NCI-H82 (cell line): ENCODE results near the gene CMC4.

ENCODE experiments used
- DNase-seq: peaks from one replicate; lab custom pipeline; 2025; lab: John Stamatoyannopoulos, UW

CMC4 gene, protein sequence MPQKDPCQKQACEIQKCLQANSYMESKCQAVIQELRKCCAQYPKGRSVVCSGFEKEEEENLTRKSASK

DNA sequence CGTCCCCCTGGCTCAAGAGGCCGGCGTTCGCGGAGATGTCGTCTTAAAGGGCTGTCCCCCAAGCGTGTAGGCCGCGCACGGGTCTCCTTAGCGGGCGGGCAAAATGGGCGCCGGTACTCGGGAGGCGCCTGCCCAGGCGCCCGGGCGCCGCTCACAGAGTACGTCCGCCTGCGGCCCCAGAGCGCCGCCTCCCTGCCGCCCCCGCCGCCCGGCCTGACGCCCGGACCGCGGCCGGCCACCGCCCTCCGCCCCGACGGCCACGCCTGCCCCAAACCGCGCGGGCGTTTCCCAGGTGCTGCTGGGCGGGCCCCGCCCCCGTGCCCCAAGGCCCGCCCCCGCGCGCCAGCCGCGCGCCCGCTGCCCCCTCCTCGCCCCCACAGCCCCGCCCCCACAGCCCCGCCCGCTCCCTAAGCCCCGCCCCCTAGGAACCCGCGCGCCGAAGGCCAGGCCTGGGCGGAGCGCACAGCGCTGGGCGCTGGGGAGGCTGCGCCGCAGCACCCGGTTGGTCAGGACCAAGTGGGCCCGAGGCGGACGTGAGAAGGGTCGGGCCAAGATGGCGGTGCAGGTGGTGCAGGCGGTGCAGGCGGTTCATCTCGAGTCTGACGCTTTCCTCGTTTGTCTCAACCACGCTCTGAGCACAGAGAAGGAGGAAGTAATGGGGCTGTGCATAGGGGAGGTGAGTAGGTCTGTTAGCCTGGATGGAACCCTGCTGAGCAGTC is at the start of gene CMC4, which contains the start of the genes BRCC3 and MTCP1:
Gene CMC4 (minus strand): TSS at position 162 of the 719 bp plus-strand sequence. CDS start 7,113 bp downstream, outside the sequence.
Gene BRCC3 (plus strand): TSS at position 534 of the 719 bp plus-strand sequence. CDS start 20 bp downstream, at position 554.
Gene MTCP1 (minus strand): TSS at position 162 of the 719 bp plus-strand sequence. CDS start 5,126 bp downstream, outside the sequence.
- DNase-seq = peak; percentile 95

GRCh38 chrX:155115174-155115819 is 44.4 kb upstream of the CMC4 start:
- no peak for DNase-seq

DNA sequence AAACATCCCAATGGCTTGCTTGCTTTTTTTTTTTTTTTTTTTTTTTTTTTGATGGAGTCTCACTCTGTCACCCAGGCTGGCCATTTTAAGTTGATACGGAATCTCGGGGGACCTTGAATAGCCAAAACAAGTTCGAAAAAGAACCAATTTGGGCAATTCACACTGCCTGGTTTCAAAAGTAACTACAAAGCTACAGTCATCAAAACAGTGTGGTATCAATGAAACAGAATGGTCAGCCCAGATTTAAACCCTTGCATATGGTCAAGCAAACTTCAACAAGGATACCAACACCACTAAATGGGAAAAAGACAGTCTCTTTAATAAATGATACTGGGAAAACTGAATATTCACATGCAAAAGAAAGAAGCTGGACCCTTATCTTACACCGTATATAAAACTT is 42.2 kb upstream of the CMC4 start:
- no peak for DNase-seq

DNA sequence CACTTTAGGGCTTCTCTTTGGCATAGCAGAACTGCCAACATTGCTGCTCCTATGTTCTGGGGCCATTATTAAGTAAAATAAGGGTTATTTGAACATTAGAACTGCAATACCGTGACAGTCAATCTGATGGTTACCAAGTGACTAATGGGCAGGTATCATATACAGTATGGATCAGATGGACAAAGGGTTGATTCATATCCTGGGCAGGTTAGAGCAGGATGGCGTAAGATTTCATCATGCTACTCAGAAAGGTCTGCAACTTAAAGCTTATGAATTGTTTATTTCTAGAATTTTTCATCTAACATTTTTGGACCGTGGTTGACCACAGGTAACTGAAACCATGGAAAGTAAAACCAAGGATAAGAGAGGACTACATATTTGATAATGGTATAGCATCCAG is 41.2 kb upstream of the CMC4 start:
- no peak for DNase-seq

DNA sequence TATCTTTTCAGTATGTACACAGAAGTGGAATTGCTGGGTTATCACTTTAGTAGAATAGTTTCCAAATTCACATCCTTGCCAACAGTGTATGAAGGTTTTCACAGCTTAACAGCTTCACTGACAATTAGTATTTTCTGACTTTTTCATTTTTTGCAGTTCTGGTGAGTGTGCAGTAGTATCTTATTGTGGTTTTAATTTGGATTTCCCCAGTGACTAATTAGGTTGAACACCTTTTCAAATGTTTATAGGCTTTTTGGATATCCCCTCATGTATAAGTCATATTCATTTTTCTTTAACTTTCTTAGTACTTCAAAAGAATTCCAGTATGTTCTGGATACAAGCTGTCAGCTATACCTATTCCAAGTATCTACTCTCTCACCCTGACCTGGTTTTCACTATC is 37.5 kb upstream of the CMC4 start:
- no peak for DNase-seq

DNA sequence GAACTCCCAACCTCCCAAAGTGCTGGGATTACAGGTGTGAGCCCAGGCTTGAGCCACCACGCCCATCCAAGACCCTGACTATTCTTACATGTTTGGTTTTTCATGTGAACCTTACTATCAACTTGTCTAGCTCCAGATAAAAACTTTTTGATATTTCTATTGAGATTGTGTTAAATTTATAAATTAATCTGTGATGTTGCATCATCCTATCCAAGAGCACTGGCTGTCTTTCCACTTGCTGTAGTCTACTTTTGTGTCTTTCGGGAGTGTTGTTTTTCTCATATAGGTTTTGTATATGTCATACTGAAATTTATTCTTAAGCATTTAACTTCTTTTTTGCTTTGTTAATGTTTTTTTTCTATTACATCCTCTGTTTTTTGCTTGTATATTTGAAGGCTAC is 35.0 kb upstream of the CMC4 start:
- no peak for DNase-seq

- DNase-seq = peak; percentile 50
Measured at GRCh38 chrX:155094468-155095061, 23.6 kb upstream of the CMC4 start.

DNA sequence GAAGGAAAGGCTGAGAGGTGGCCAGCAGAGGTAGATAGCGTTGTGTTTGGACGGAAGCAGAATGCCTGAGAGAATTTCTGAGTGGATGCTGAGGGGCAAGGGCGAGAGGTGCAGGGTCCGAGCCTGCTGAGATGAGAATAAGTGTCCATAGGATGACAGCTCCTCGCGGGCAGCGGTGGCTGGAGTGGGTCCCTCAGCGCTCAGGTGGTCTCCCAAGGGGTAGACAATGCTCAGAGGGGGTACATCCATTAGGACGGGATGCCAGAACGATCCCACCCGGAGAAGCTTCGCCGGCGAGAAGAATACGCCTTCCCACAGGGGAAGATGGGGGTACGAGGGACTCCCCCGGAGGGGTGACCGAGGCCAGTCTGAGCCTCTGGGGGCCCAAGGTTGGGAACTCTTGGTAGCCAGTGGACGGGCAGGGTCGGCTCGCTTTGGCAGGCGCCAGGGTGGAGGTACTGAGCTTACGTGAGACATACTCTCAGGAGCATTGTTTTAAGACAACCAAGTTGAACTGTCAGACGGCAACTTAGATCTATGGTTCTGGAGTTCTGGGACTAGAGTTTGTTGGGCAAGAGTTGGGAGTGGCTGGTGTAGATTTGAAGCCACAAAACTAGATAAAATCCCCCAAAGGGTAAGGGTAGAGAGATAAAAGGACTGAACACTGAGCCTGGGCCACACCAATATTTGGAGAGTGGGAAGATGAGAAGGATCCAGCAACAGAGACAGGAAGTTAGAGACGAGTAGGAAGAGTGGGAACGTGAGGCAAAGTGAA is 16.2 kb upstream of the CMC4 start:
- DNase-seq = no peak

DNA sequence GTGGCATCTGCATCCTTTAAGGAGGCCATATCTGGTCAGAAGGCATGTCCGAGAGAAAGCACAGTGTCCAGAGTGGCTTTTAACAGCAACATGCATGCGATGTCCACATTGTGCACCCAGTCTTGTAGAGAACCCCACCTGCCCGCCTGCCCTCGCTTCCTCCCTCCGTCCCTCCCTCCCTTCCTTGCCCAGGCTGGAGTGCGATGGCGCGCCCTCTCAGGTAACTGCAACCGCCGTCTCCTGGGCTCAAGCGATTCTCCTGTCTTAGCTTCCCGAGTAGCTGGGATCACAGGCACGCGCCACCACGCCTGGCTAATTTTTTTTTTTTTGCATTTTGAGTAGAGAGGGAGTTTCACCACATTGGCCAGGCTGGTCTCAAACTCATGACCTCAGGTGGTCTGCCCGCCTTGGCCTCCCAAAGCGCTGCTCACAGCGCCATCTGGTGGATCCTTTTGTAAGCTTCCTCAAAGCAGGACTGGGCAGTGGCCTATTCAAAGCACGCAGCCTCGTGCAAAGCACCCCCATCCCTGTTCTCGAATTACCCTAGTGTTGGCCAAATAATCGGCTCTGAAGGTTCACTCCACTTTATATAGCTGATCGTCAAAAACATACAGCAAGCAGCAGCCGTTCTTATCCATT is 15.4 kb upstream of the CMC4 start:
- peak; percentile 56 for DNase-seq

DNA sequence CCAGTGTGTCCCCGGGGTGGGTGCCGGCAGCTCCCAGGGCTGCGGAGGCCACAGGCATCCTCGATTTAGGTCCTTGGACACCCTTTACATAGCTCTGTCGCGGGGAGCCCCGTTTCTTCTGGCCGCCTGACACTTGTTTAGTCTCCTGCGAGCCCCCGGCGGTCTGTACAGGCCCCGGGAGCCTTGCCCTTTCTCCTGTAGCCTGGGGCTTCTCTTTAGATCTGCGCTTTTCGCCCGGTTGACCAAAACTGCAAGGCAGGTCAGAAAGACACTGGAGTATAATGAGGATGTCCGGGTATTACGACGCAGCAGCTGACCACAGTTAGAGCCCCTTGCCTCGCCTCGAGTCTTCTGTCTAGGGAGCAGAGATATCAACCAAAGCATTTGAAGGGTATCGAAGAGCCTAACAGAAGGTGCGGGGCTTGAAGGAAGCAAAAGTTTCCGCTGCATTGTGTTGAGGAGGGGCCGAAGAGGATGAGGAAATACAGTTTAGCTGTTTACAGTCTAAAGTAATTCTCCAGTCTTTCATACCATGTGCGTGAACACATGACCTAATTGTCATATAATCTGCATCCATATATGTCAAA is 851 bp upstream of the CMC4 start:
- DNase-seq = peak; percentile 53

GRCh38 chrX:155070663-155070974 is 317 bp downstream of the CMC4 start:
- no peak for DNase-seq

GRCh38 chrX:155070038-155070437 is 898 bp downstream of the CMC4 start:
- DNase-seq = peak; percentile 21

DNA sequence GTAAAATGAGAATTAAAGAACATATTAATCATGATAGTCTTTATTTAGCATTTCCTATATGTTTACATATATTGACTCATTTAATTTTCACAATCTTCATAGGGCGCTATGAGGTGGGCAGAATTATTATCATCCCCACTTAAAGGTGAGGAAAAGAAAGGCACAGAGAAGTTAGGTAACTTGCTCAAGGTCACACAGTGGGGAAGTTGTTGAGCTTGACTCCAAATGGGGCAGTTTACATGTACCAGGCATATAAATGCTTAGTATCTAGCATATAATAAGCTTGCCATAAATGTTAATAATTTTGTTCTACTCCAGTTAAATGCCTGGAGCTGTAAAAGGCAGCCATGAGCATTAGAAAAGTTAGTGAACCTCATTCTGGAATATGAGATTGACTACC is 1.5 kb downstream of the CMC4 start:
- no peak for DNase-seq

DNA sequence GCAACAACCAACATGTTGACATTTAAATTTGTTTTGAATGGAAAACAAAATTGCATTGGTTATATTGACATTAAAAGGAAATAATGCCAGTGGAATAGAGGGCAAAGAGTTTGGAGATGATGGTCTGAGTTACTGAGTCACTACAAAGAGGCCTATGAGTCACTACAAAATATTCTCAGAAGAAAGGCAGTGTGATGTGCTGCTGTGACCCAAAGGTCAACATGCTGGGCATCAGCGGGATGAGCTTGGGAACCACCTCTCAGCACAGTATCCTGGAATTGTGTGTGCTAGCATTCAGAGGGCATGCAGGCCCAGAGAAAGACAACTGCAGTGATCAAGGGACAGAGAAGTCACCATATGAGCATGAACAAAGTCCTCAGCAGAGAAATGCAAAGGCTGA is 2.8 kb downstream of the CMC4 start:
- no peak for DNase-seq

DNA sequence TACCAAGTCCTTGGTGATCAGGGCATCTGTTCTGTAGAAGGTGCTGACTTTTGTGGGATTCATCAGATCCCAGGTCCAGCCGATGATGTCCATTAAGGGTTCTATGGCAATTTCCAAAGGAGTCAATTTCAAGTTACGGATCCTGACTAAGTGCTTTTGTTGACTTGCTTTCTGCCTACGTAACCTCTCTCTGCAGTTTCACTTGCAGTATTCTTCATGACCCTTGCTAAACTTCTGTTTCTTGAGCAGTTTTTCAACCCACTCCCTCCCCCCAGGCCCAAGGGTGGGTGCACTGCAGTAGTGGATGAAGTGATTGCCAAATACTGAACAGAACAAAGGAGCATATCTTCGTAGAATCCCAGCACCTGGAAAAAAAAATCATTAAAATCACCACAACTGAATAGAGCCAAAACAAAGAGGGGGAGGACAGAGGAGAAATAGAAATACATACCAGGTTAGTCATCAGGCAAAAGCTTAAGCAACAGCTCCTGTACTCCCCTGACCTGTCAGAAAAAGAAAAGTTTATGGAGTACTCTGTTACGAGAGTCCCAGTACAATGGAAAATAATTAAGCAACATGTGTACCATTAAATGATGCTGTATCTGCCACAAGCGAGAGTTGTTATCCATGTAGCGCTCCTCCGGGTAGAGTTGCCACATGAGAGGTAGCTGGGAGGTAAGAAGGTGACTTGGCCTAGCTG is 5.8 kb downstream of the CMC4 start:
- DNase-seq = no peak

GRCh38 chrX:155061760-155062159 is 9.2 kb downstream of the CMC4 start:
- no peak for DNase-seq

- DNase-seq = peak; percentile 46
Measured at GRCh38 chrX:155056877-155057792, 13.8 kb downstream of the CMC4 start.

- no peak for DNase-seq
Measured at GRCh38 chrX:155056471-155056870, 14.5 kb downstream of the CMC4 start.

- no peak for DNase-seq
Measured at GRCh38 chrX:155055494-155055893, 15.4 kb downstream of the CMC4 start.

GRCh38 chrX:155054255-155054654 is 16.7 kb downstream of the CMC4 start:
- no peak for DNase-seq
